Lung (tissue), 12 donors: ENCODE data around the gene FIGN. TPM values are rescaled to one million over a fixed set of nuclear protein-coding genes. Genes with fewer than 3 reads are reported as not detected.

Experiments
- ATAC-seq: fragments of 200-7000 bp; cut with Tn5 transposase; one replicate; pipeline ENCODE4 v1.9.1; 2020; ENCODE audit warnings: moderate number of reproducible peaks; ENCODE audit not compliant: insufficient read depth, low FRiP score
- DNase-seq, 3 donors: peaks; one replicate each; pipeline ENCODE4 v3.0.0-alpha.2; 2013 to 2017
- H3K27ac ChIP-seq, 2 donors: one replicate each; pipeline ENCODE4 v1.5.1; 2013; ENCODE audit warnings: mild to moderate bottlenecking in 2 of 2, moderate library complexity in 2 of 2, control low read depth in 1 of 2, inconsistent platforms in 1 of 2, low read depth in 1 of 2, low read length in 1 of 2
- H3K27me3 ChIP-seq, 3 donors: one replicate each; pipeline ENCODE4 v1.5.1; 2013; ENCODE audit warnings: low read length in 2 of 3; ENCODE audit not compliant: control insufficient read depth in 3 of 3, insufficient read depth in 3 of 3
- H3K36me3 ChIP-seq, 4 donors: one replicate each; pipeline ENCODE4 v1.5.1; 2013; ENCODE audit warnings: low read length in 4 of 4, mild to moderate bottlenecking in 1 of 4, moderate library complexity in 1 of 4; ENCODE audit not compliant: control insufficient read depth in 4 of 4, insufficient read depth in 4 of 4
- H3K4me1 ChIP-seq, 5 donors: one replicate each; pipeline ENCODE4 v1.5.1; 2013; ENCODE audit warnings: low read length in 5 of 5, mild to moderate bottlenecking in 2 of 5, moderate library complexity in 1 of 5; ENCODE audit not compliant: control insufficient read depth in 5 of 5, insufficient read depth in 5 of 5
- H3K4me3 ChIP-seq: one replicate; pipeline ENCODE4 v1.5.1; 2013; ENCODE audit warnings: mild to moderate bottlenecking, control low read depth, moderate library complexity
- H3K9ac ChIP-seq, 2 donors: one replicate each; pipeline ENCODE4 v1.5.1; 2013; ENCODE audit warnings: low read length in 2 of 2, control low read depth in 1 of 2; ENCODE audit not compliant: insufficient read depth in 1 of 2
- H3K9me3 ChIP-seq, 4 donors: one replicate each; pipeline ENCODE4 v1.5.1; 2013; ENCODE audit warnings: low read length in 3 of 4, mild to moderate bottlenecking in 1 of 4, moderate library complexity in 1 of 4; ENCODE audit not compliant: control insufficient read depth in 4 of 4, insufficient read depth in 3 of 4
- CTCF ChIP-seq: IDR thresholded peaks from 2 replicates; pipeline ENCODE4 v1.5.1; 2012; ENCODE audit warnings: mild to moderate bottlenecking; ENCODE audit errors: control extremely low read depth, extremely low read depth
- WGBS, 2 donors: extraction: QIAGEN DNeasy Blood & Tissue Kit; methylation state at CpG; one replicate each; pipeline ENCODE4 v1.1.7; 2013; 5-methylcytosine and 5-hydroxymethylcytosine counted together
- polyA plus RNA-seq, 2 donors: library from polyadenylated mRNA; stranded (reverse); fragments of 200-250 nt; gene quantifications; one replicate each; pipeline ENCODE4 v1.2.1, GENCODE V29; 2013
- total RNA-seq, 2 donors: library from RNA; depleted of rRNA in 1 of 2; stranded (reverse); fragments of >200 nt in 1 of 2; gene quantifications; one replicate each; pipeline ENCODE4 v1.2.1, GENCODE V29; 2014 to 2021
- donor health status: control.
- donor health status: control.
- donor health status: Bipolar disorder and iron deficiency.
- donor health status: healthy.
- donor health status: DM: yes; HTN: yes; CAD: no.

FIGN gene
- total and polyA plus RNA-seq, 4 donors = 0.42 to 6.5 (median 3.0) TPM

GRCh38 chr2:163755366-163755765, 19.6 kb upstream of the FIGN start:
- Histone ChIP-seq H3K4me1 (no peaks in the 10 kb centered on the region), H3K9ac (no peak overlapping the region), H3K27me3 (no peaks in the 10 kb centered on the region), H3K36me3 (no peaks in the 10 kb centered on the region), H3K9me3 (no peaks in the 10 kb centered on the region), H3K4me3 (no peak overlapping the region), H3K27ac (no peak overlapping the region)
- DNase-seq (no peak), ATAC-seq (no peak)
- TF ChIP-seq CTCF = no peak
- WGBS, 2 donors = 87 to 89% methylated on average over 2 of the region's 2 CpGs

GRCh38 chr2:163753726-163754125, 17.9 kb upstream of the FIGN start:
- TF ChIP-seq CTCF = no peak
- no peak overlapping the region for H3K4me3 ChIP-seq
- no peak overlapping the region for H3K9ac ChIP-seq
- no peaks in the 10 kb centered on the region for H3K27me3 ChIP-seq
- 45 to 60% methylated on average over 2 of the region's 2 CpGs for WGBS, 2 donors
- H3K27ac ChIP-seq = no peak overlapping the region
- ATAC-seq (no peak), DNase-seq (peak in 2 of 3 donors; percentile 35 to 40)
- H3K36me3 ChIP-seq = no peaks in the 10 kb centered on the region
- no peaks in the 10 kb centered on the region for H3K9me3 ChIP-seq
- no peaks in the 10 kb centered on the region for H3K4me1 ChIP-seq

- no peak overlapping the region for H3K4me3 ChIP-seq
- H3K9me3 ChIP-seq = no peaks in the 10 kb centered on the region
- no peaks in the 10 kb centered on the region for H3K27me3 ChIP-seq
- H3K36me3 ChIP-seq = no peaks in the 10 kb centered on the region
- H3K4me1 ChIP-seq = no peaks in the 10 kb centered on the region
- TF ChIP-seq CTCF = no peak
- no peak overlapping the region for H3K27ac ChIP-seq
- DNase-seq (no peak), ATAC-seq (no peak)
- 83 to 88% methylated on average over 5 of the region's 5 CpGs for WGBS, 2 donors
- H3K9ac ChIP-seq = no peak overlapping the region
Observed at GRCh38 chr2:163752267-163752666, 16.5 kb upstream of the FIGN start.

- no peaks in the 10 kb centered on the region for H3K4me1 ChIP-seq
- H3K4me3 ChIP-seq = no peak overlapping the region
- no peaks in the 10 kb centered on the region for H3K9me3 ChIP-seq
- no peak for TF ChIP-seq CTCF
- no peak overlapping the region for H3K27ac ChIP-seq
- H3K36me3 ChIP-seq = no peaks in the 10 kb centered on the region
- DNase-seq = no peak
- no peak for ATAC-seq
- H3K27me3 ChIP-seq = no peaks in the 10 kb centered on the region
- H3K9ac ChIP-seq = no peak overlapping the region
Observed at GRCh38 chr2:163751696-163752095, 15.9 kb upstream of the FIGN start.
